Fibroblast of skin of scalp (primary cell): ENCODE results near the gene LEMD1. TPM values are rescaled to one million over a fixed set of nuclear protein-coding genes. Genes with fewer than 3 reads are reported as not detected.
A peak's percentile ranks its signal among the peaks of the same experiment; 100 is the strongest.

ENCODE experiments used
- DNase-seq: peaks from one replicate; pipeline ENCODE4 v3.0.0-alpha.2; 2013
- polyA plus RNA-seq, 2 experiments: library from polyadenylated mRNA; unstranded; fragments of 120-200 nt; gene quantifications; one replicate each; pipeline ENCODE4 v1.2.1, GENCODE V29; 2013; ENCODE audit not compliant: insufficient read length in 2 of 2

Gene LEMD1
- not detected for polyA plus RNA-seq (2013, experiment 1 of 2; ENCODE audit: insufficient read length)
- not detected for polyA plus RNA-seq (2013, experiment 2 of 2; ENCODE audit: insufficient read length)

GRCh38 chr1:205421798-205422197 is at the start of gene LEMD1:
Gene LEMD1 (minus strand): TSS chr1:205422056. CDS start chr1:205420536, 1,520 bp downstream.
- DNase-seq: no peak

- no peak for DNase-seq
These were observed 48.3 kb upstream of the LEMD1 start for GRCh38 chr1:205470131-205470530.

GRCh38 chr1:205466595-205467220 is 44.9 kb upstream of the LEMD1 start:
- DNase-seq: no peak

DNA sequence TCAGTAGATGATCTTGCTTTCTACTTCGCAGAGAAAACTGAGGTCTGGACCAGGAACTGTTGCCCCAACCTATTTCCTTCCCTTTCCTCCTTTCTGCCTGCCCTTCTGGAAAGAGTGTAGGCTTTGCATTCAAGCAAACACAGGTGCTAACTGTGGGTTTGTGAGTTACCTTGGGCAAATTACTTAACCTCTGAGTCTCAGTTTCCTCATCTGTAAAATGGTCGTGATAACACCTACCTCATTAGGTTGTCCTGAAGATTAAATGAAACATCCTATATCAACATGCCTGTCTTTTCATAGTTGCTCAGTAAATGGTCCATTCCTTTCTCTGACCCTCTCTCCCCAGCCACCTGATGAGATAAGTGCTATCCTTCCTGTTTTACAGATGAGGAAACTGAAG is 43.5 kb upstream of the LEMD1 start:
- no peak for DNase-seq

- peak; percentile 64 for DNase-seq
These were observed 37.1 kb upstream of the LEMD1 start for GRCh38 chr1:205458777-205459566.

DNA sequence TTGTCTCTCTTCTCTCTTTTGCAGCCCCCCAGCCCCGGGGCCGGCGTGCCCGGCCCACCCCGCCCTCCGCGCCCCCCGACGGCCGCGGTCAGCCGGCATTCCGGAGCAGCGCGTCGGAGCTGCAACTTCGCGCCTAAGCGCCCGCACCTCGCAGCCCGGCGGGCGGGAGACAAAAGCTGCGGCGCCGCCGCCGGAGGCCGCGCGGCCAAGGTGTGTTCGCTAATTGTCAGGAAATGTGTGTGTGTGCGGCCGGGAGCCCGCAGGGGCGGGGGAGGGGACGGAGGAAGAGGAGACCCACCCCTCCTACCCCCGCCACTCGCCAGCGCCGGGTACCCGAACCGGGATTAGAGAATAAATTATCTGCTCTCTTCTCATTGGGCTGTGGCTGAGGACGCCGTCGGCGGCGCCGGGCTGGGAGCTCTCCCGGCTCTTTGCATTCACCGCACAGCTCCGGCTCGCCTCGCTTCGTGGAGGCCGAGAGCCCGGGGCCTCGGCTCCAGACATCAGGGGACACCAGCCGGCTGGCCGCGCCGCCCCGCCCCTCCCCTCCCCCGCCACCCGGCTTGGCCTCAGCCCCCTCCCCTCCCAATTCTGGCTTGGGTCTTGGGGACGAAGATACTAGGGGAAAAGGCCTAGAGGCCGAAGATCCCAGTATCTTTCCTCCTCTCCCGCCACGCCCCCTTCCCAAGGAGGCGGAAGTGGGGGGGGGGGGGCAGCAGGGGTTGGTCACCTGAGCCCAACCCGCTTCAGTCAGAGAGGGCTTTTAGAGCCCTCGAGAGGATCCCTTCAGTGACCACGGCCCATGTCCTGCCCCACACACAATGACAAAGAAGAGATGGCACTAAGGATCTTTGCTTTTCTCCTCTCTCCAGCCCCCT is 35.3 kb upstream of the LEMD1 start:
- no peak for DNase-seq

DNA sequence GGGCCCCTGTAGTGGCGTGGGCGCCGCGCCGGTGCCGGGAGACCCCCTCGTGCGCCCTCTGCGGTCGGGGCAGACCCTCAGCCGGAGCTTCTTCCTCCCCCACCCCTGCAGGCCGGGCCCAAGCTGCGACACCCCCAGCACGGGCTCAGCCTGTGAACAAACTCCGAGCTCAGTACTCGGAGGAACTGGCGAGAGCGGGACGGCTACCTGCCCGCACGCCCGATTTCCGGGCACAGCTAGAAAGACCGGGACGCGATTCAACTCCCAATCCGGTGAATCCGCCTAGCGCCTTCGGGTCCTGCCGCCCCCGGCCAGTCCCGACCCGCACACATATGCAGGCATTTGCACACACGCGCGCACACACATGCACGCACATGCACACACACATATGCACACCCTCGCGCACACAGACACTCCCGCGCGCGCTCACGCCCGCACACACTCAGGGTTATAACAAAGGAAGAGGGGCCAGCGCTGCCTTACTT is 34.6 kb upstream of the LEMD1 start:
- no peak for DNase-seq

GRCh38 chr1:205455581-205456382 is 33.9 kb upstream of the LEMD1 start, which contains the start of gene BLACAT1:
Gene BLACAT1 (minus strand): TSS chr1:205456045.
- no peak for DNase-seq

DNA sequence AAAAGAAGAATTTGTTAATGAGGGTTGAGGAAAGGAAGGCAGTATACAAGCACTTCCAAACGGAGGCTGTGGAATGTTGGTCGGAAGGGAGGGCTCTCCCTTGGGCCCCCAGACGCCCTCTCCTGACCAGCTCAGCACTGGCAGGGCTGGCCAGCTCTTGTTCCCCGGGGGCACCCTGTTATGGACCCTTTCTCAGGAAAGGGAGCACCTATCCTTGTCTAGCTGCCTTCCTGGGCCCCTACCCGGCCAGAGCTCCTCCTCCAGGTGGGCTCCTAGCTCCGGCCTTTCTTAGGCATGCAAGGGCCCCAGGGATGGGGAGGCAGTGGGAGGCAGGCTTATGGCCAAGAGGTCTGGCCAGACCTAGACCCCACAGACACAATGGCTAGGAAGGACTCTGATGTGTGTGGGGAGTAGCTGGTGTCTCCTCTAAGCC is 33.1 kb upstream of the LEMD1 start:
- no peak for DNase-seq

DNA sequence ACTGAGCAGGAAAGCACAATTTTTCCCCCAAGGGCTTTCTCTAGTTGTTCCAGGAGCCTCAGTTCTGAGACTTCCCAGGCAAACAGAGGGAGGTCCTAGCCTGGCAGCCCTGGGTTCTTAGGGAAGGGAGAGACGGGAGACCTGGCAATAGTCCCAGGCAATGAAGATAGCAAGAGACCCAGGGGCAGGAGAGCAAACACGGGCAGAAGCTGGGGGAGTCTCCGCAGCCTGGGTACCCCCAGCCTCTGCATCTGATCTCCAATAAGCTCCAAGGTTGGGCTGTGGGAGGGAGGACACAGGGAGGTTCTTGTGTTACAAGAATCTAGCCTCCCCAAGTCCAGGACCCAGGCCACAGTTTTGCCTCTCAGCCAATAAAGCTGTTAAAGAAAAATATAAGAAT is 31.6 kb upstream of the LEMD1 start:
- no peak for DNase-seq

GRCh38 chr1:205452933-205453332 is 31.1 kb upstream of the LEMD1 start:
- DNase-seq: no peak

- DNase-seq: no peak
These were observed 30.5 kb upstream of the LEMD1 start for GRCh38 chr1:205452364-205452763.

DNA sequence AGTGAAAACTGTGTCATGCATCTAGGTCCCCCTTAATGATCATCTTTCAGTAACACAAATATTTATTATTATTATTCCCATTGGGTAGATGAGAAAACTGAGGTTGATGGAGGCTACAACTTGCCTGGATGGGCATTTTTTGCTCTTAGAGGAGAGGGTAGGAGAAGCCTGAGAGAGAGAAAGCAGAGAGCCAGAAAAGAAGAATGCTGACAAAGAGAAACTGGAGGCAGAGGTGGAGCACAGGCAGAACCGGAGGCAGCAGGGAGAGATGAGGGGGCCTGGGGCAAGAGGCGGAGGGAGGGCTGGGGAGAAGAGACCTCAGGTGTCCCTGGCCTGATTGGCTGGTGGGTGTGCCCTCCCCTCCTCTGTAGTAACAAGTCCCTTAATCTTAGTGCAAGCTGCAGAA is 29.9 kb upstream of the LEMD1 start:
- no peak for DNase-seq

DNA sequence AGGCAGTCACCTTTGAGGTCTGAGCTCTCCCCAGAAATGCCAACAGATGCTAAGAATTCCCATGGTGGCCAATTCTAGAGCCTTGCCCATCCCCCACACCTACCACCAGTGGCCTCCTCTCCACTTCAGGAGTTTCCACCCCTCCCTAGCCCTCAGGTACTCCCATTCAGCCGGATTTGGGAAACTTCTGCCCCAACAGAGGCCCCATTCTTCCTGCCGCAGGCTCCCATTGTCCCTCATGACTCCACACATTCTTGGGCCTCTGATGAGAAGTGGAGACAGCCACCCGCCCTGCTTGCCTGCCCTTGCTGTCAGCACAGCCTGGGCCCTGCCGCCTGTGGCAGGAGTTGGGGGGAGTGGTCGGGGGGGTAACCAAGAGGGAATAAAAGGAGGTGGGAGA is 29.3 kb upstream of the LEMD1 start:
- DNase-seq: no peak

DNA sequence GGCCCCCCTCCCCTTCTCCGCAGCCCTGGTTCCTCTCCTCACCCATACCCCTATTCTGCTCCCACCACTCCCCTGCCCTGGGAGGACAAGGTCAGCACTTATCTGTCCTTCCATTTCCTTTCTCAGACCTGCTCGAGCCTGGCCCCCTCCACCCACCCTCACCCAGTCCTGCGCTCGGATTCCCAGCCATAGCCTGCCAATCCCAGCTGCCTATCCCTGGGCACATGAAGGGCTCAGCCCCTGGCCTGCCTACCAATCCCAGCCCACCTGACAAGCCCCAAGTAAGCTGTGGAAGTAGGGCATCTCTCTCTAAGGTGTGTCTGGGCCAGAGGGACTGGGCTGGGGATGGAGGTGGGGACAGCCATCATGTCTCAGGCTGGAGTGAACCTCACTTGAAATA is 28.6 kb upstream of the LEMD1 start:
- no peak for DNase-seq

DNA sequence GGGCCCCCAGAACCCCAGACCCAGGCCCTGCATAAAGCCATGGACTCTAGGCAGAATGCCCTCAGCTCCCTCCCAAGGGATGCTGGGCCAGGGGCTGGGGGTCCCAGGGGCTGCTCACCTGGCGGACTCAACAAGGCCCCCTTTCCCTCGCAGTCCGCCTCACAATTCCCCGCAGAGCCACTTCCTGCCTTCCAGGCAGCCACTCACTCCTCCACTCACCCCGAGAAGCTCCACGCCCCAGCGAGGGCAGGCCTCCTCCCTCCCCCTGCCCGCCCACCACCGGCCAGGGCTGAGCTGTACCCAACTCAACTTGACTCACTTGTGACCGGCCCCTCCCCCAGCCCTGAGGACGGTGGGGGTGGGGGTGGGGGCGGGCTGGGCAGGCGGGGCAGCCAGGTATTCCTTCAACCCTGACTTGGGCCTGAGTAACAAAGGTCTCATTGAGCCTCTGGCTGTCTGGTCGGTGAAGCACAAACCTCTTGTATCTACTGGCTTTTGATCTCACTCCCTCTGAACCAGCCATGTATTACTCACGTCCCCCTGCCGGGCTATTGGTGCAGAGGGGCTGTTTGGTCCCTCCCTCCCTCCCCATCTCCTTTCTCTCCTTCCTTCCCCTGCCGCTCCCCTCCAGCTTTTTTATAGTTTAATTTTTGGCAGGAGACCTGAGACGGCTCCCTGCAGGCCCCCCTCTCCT is 28.0 kb upstream of the LEMD1 start:
- DNase-seq: peak; percentile 38

DNA sequence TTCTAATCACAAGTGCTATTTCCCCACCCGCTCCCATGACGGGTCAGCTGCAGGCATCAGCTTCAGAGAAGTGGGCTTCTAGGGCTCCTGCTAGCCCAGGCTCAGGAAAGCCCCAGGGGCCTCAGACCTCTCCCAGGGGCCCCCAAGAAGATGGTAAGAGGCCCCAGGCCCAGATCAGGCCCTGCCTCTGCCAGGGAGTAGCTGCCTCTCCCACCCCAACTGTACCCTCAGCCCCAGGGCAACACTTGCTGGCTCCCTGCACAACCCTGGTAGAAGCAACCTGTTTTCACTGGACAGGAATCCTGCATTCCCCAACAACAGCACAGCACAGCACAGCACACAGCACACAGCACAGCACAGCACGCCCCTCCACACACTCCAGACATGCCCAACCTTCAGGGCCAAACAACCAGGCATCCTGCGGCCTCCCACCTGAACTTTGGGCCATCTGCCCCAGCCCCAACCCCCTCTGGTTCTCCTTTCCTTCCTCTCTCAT is 27.4 kb upstream of the LEMD1 start:
- DNase-seq: no peak

DNA sequence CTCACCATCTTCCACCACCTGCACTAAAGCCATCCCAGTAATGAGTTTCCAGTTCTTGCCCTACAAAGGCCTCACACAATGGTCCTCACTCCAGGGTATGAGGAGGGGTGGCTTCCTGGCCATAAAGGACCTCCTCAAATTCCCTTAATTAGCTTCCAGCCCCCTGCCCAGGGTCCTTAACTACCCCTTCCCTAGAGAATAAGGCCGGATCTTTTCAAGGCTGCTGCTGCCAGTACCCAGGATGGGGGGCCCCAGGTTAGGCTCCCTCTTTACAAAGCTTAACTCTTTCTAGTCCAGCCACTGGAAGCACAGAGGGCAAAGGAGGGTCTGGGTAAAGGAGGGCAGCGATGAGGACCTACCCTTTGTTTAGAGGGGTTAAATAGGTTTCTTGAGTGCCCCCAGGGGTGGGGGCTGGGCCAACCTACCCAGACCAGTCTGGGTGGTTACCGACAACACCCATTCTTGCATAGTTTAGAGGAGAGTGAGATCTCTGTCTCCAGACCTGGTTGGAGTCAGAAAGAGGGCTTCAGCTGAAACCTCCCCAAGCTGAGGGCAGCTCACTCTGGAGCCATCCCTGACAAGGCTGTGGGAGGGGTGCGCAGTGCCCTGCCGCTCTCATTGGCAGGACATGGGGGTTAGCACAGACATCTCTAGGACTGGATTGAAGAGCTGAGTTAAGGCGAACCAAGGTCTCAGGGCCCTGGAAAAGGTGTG is 26.8 kb upstream of the LEMD1 start:
- DNase-seq: no peak

DNA sequence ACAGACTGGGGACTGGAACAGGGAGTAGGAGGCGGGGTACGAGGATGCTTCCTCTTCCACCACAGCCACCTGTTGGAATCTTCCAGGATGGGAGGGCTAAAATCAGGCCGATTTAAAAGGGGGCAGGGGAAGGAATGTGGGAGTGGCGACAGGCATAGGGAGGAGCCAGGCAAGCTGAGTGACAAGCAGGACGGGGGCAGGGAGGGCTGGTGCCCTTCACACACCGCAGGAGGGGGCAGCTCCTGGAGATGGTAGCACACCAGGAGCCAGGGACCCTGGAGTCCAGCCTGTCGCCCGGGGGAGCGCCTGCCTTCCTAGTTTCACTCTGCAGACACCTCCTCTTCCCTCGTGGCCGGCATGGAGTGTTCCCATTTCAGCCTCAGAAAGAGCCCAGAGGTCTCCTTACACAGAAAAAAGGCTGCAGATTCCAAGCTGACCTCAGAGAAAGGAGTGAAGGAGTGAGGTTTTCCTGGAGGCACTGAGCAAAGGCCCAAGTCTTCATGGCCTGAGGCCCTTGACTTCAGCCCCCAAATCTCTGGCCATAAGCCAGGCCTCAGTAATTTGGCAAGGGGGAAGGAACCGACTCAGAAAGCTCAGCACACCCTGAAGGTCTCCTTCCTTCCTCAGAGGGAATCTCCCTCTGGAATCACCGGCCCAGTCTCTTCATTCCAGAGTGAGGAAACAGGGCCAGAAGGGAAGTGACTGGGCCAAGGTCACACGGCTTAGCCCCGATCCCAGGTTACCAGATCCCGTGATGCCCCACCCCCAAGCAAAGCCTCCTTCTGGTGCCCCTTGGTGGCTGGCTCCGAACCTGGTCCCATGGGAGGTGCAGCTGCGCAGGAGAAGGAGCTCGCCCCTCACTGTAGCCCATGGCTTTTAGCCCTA is 25.8 kb upstream of the LEMD1 start:
- DNase-seq: no peak
